ENCODE results near the gene SLC4A4.

SLC4A4 gene

GRCh38 chr4:71426381-71427042 is 87.7 kb downstream of the SLC4A4 start:
- DNase-seq: no peak

GRCh38 chr4:71429106-71429505 is 90.3 kb downstream of the SLC4A4 start:
- DNase-seq: no peak

DNA sequence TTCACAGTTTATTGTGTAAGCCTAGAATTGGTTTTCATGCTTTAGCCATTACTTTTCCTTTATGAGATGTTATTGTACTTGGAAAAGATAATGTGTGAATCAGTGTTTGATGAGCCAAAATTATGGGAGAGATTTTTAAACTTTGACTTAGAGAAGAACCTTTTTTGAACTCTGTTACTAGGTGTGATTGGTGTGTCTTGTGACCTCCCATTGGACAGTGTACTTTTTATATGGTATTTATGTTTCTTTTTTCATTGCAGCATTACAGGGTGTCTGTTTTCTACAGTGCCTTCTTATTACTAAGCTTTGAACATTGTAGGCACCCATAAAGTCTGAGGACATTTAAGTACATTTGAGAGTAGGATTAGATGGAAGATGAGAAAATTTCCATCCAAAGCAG is 91.1 kb downstream of the SLC4A4 start:
- DNase-seq: no peak

DNA sequence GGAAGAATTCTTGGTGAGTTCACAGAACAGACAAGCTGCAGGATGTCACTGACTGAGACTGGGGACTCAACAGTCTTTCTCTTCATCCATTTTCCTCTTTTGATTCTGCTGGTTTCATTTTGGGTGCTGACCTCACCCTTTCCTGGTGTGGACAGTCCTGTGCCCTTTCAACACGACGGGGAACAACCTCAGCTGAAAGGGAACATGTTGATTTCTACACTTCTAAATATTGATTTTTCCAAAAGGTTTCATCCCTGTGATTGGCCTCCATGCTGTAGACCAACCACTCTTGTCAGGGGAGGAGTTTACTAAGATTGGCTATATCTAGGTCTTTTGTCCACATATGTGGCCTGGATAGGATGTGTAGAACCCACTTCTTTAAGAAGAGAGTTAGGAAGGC is 91.8 kb downstream of the SLC4A4 start:
- DNase-seq: no peak

- DNase-seq: no peak
Observed at GRCh38 chr4:71440612-71441011, 101.8 kb downstream of the SLC4A4 start.

DNA sequence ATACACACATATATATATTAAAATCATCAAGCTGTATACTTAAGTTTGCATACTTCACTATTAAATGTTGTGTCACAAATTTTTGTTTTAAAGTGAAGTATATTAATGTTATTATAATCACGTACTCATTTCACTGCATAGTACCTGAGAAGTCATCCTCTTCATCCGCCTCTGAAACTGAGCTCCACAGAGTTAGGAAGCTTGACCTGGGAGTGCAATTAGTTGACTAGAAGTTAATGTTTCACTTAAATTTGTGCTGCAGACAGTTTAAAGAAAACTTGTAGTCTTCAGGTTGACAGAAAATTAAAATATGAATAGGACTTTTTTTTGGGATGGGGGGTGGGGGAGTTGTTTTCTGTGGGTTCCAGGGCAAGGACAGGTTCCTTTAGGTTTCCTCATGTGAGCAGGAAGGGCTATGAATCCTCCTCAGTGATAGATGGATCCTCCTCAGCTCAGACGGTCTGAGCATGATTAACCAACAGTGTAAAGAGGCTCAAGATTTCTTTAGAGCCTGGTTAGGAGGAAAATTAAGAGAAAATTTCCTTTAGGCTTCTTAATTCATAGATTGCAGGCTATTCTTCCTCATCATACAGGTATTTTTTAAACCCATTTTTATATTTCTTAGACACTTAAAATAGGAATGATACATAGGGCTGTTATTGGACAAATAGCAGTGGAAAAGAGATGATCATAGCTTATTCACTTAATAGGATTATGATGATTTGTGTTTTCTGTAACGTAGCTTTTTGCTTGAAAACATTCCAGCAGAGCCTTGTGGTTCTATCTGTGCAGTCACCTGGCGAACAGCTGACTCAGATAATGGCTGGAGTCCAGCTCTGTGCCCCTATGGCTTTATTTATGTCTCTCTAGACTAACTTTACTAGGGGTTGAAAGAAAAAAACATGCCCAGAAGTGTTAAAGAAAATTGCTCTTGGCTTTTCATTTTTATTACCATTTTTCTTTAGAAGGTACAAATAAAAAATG is 102.7 kb downstream of the SLC4A4 start:
- no peak for DNase-seq

GRCh38 chr4:71442336-71442735 is 103.5 kb downstream of the SLC4A4 start:
- no peak for DNase-seq

GRCh38 chr4:71444395-71444794 is 105.6 kb downstream of the SLC4A4 start:
- DNase-seq: no peak

GRCh38 chr4:71445811-71446210 is 107.0 kb downstream of the SLC4A4 start:
- DNase-seq: no peak

- no peak for DNase-seq
Observed at GRCh38 chr4:71446479-71447081, 107.8 kb downstream of the SLC4A4 start.

- DNase-seq: no peak
Observed at GRCh38 chr4:71449040-71449439, 110.2 kb downstream of the SLC4A4 start.

DNA sequence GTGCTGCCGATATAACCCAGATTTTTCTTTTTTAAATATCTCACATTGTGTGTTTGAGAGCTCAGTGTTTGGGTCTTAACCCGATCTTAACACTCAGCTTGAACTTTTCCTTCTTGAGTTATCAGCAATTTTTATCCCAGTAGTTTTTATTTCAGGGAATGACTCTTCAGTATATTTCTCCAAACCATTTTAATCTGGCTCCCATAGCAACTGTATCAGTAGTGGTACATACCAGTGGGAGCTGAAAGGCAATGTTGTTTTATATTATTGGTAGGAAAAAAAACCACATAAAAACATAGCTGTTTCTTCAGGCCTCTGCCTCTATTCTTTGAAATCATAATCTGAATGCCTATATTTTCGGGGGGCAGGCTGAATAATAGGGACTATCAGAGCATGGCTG is 111.1 kb downstream of the SLC4A4 start:
- no peak for DNase-seq

GRCh38 chr4:71453531-71453930 is 114.7 kb downstream of the SLC4A4 start:
- DNase-seq: no peak

DNA sequence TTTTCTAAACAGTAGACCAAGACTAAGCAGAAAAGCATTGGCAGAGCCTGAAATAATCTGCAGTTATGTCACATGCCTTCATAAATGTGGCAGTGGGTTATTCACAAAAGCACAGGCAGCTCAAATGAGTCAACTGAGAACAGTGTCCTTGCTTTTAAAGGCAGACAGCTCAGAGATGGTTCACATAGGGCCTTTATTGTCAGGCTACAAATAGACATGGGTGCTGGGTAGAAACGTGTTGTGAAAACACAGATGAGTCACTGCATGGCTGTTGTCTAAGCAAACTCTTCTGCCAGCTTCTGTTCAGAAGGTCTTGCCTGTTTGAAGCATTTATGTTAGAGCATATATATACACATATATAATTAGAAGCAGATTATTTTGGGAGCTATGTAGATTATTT is 118.0 kb downstream of the SLC4A4 start:
- no peak for DNase-seq

- no peak for DNase-seq
Observed at GRCh38 chr4:71460371-71460770, 121.6 kb downstream of the SLC4A4 start.

GRCh38 chr4:71461422-71461821 is 122.6 kb downstream of the SLC4A4 start:
- no peak for DNase-seq

DNA sequence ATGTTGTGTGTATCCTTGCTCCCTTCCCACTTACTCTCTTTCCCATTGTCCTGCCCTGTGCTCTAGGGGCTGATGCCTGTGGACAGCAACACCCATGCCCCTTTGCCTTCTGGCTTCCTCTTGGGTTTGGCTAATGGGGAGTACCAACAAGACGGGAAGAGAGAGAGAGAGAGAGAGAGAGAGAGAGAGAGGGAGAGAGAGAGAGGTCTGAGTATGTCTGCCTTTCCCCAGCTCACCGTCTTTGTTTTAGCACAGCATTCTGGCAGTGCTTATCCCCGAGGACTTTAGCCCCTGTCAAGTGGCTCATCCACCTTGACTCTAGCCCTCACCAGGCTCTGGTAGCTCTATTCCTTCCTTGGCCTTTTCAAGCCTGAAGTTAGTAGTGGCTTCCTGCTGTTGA is 128.0 kb downstream of the SLC4A4 start:
- no peak for DNase-seq

DNA sequence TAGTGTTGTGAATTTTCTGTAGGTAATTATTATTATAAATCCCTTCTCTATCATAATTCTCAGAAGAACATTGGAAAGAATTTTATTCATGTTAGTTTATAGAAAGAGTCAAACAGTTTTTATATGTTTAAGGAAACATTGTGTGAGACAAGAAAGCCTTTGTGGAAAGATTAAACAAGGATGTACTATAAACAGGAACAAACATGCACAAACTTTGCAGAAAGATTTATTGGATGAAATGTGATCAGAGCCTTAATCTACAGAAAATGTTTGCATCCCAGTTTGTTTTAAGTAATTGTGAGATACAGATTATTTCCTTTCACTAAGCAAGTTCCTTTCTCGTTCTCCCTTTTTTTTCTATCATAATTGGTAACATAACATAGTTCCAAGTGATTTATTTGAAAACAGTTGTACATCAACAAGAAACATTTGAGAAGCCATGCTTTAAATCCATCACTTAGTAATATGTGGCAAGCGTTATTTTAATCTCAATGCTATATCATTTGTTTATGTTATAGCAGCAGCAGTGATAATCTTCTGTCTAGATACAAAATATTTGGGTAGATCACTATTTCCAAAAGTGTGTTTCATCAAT is 129.4 kb downstream of the SLC4A4 start:
- DNase-seq: no peak

DNA sequence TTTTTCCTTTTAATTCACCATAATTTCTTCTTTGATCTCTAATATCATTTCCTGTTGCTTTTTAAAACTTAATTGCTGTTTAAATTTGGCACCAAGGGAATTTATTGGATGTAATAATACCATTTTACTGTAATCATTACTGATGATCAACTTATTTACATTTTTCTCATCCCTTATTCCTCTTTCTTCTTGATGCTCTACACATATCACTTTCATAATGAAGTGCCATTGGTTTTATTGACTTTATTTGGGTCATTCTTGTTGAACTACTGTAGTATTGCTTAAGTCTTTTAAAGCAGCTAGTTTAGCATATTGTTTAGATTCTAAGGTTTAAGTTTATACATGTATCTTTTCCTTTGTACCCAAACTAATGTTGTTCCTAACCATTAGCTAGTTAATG is 130.7 kb downstream of the SLC4A4 start:
- DNase-seq: no peak

DNA sequence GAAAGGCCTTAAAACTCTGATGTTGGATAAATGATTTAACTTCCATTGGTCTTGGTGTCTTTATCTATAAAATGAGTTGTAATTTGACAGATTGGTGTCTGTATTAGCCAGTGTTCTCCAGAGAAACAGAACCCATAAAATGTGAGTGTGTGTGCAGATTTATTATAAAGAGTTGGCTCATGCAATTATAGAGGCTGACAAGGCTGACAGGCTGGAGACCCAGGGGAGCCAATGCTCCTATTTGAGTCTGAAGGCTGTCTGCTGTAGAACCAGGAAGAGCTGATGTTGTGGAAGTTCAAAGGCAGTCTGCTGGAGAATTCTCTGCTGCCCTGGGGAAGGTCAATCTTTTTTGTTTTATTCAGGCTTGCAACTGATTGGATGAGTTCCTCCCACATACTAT is 131.7 kb downstream of the SLC4A4 start:
- DNase-seq: no peak

DNA sequence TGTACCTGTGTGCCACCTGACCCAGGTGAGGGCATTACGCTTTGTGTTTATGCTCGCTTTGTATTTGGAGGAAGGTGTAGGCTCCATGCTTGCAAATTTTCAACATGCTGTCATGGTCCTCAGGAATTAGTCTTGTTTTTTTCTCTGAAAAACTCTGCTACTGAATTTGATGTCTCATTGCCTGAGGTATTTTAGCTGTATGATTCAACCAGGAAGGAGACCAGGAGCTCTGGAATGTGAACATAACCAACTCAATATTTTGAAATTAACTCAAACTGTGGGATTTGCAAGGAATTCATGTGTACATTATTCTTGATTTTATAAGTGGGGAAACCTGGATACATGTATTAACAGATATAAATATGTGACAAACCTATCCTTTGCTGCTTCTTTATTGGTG is 134.1 kb downstream of the SLC4A4 start:
- no peak for DNase-seq

DNA sequence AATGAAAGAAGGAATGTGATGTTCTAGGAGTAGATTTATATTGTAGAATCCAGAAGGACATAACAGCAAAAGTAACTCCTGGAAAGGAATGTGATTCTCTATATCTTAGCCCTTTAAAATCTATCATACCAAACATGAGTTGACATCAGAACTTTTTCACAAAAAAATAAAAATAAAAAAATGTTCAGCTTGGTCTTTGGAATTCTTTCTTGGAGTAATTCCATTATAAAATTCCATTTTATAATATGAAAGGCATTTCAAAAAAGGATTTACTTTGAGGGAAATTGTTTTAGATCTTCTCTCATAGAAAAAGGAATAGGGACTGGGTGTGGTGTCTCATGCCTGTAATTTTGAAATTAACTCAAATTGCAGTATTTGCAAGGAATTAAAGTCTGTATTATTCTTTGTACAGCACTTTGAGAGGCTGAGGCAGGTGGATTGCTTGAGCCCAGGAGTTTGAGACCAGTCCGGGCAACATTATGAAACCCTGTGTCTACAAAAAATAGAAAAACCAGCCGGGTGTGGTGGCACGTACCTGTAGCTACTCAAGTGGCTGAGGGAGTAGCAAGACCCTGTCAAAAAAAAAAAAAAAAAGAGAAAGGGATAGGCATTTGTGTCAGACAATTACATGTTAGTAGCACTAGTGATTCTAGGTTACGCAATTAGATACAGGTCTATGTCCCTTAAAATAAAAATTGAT is 134.9 kb downstream of the SLC4A4 start:
- DNase-seq: no peak

- no peak for DNase-seq
Observed at GRCh38 chr4:71474731-71475130, 135.9 kb downstream of the SLC4A4 start.
